Left ventricle myocardium superior (tissue), 1 donor: ENCODE data around the gene FBXL14. TPM values are rescaled to one million over a fixed set of nuclear protein-coding genes. Genes with fewer than 3 reads are reported as not detected.
A peak's percentile ranks its signal among the peaks of the same experiment; 100 is the strongest.
"Not testable (repeated sequence)": the region's sequence is repeated elsewhere in the genome, so short reads cannot be mapped to it uniquely, and the experiment has no call there.

Experiments
- ATAC-seq: fragments of 200-7000 bp; cut with Tn5 transposase; one replicate; pipeline ENCODE4 v1.9.1; 2020; ENCODE audit warnings: mild to moderate bottlenecking, moderate library complexity
- DNase-seq: peaks from one replicate; pipeline ENCODE4 v3.0.0-alpha.2; 2020
- intact Hi-C: fragments of 100-400 bp; cut with micrococcal nuclease; formaldehyde crosslinking; loops from one replicate; pipeline ENCODE4 v1.11.0; 2022
- total RNA-seq: library from RNA; stranded (reverse); fragmentation: NEBNext Ultra II Directional; extraction: Animal tissue kit (Norgen Biotek cat#: 25700); gene quantifications from one replicate; pipeline ENCODE4 v1.2.1, GENCODE V29; 2021
- donor health status: DM: no; HTN: yes; CAD: no; lungs with severe emphysema.

Gene FBXL14
- total RNA-seq, 1 donor from 2014 or later = 7.7 TPM

DNA sequence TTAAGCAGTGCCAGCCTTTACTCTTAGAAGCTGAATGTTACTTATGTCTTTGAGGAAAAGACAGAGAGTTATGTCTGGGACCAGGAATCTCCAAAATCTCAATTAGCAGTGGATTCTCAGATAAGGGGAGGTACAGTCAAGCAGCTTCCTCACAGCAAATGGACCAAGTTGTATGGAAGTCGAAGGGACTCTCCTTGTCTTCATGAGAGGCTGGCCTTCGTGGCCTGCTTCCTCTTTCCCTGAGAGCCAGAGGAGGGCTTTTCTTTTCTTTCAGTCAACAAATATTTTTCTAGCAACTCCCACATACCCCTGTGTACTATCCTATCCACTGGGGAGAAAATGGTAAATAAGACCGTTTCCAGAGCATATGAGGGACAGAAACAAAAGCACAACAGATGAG is 28.0 kb upstream of the FBXL14 start:
- ATAC-seq (no peak), DNase-seq (no peak)
- intact Hi-C loops = no loop called here

- ATAC-seq (no peak), DNase-seq (no peak)
Observed at GRCh38 chr12:1620092-1620491, 25.7 kb upstream of the FBXL14 start.

DNA sequence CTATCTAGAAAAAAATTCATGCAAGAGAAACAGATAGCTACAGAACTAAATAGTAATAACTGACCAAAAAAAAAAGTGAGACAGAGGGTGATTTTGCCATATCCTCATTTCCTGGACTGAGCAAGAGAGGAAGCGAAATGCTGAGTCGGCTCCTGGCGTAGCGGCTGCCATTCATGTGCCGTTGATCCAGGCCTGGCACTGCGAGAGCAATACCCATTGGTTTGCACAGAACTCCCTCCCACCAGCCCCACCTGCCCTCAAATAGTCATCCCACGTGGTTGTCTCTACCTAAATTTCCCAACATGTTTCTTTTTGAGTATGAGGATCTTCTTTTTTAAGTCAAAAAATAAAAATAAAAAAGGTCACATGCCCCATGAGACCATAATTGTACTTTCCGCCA is 25.2 kb upstream of the FBXL14 start:
- peak; percentile 61 for DNase-seq

More at GRCh38 chr12:1620092-1620491, 25.7 kb upstream of the FBXL14 start:
- intact Hi-C loops = no loop called here

GRCh38 chr12:1619159-1619558 is 24.8 kb upstream of the FBXL14 start:
- intact Hi-C loops = no loop called here
- ATAC-seq (no peak), DNase-seq (no peak)

More for the DNA sequence above, 25.2 kb upstream of the FBXL14 start:
- ATAC-seq = peak; percentile 75
- intact Hi-C loops = no loop called here

DNA sequence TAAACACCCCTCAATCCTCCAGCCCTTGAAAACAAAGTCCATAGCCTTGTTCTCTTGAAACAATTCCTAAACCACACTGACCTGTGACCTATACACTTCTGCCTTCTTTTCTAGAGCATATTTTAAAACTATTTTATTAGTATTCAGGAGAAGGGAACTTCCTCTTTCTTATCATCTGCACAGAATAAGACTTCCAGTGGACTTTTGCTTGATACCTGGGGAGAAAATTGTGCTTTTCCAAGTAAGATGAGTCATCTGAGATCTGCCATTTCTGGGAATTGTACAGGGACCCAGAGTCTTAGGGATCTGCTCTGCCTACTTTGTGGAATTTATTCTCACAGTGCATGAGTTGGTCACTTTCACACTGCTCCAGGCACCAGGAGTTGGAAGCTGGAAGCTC is 24.1 kb upstream of the FBXL14 start:
- intact Hi-C loops = no loop called here
- no peak for DNase-seq
- no peak for ATAC-seq

DNA sequence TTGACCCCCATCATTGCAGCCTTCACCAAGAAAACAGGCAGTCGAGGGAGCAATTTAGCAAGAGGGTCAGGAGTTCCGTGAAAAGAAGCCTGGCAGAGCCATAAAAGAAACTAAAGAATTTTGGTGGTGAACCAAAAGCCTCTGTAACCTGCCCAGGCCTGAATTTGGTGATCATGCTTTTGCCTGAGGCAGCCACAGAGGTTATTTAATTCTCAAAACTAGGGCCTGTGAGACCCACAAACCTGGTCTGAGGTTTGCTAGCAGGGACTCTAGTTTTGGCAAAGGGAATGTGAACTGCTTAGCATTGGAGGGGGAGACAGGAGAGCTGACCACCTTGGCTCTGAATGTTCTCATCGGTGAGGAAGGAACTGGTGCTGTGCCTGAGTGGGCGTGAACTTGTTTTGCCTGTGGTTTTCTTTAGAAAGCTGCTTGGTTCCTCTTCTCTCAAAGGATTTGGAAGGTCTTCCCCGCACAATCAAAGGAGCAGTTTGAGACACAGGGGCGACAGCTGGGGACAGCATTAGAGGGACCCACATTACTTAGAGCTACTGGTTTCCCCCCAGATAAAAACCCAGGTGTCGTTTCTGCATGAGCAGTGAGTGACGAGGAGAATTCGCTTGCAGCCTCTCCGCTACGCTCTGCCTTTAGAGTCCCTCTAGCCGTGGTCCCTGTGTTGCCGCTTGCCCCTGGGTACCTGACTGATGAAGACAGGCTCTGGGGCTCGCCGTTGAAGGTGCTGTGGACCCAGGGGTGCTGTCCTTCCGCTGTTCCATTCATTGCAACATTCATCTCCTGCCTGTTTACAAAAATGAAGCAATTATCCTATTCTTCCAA is 22.1 kb upstream of the FBXL14 start:
- intact Hi-C loops = no loop called here
- DNase-seq (no peak), ATAC-seq (no peak)

- no peak for ATAC-seq
- intact Hi-C loops = no loop called here
- DNase-seq = no peak
Observed at GRCh38 chr12:1614360-1614759, 20.0 kb upstream of the FBXL14 start.

DNA sequence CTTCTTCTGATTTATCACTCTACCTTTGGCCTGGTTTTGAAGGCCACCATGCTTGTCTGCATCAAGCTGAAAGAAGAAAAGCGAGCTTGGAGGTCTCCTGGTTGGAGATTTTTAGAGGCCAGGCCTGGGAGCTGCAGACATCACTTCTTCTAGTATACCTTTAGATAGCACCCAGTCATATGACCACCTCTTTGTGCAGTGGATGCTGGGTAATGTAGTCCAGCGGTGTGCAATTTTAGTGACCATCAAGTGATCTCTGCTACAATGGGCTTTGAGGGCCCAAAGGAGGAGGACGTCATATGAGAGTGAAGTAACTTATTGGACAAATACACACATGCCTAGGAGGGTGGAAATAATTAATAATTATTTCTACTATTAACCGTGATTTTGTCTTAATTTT is 19.5 kb upstream of the FBXL14 start:
- DNase-seq (no peak), ATAC-seq (no peak)
- intact Hi-C loops = no loop called here

DNA sequence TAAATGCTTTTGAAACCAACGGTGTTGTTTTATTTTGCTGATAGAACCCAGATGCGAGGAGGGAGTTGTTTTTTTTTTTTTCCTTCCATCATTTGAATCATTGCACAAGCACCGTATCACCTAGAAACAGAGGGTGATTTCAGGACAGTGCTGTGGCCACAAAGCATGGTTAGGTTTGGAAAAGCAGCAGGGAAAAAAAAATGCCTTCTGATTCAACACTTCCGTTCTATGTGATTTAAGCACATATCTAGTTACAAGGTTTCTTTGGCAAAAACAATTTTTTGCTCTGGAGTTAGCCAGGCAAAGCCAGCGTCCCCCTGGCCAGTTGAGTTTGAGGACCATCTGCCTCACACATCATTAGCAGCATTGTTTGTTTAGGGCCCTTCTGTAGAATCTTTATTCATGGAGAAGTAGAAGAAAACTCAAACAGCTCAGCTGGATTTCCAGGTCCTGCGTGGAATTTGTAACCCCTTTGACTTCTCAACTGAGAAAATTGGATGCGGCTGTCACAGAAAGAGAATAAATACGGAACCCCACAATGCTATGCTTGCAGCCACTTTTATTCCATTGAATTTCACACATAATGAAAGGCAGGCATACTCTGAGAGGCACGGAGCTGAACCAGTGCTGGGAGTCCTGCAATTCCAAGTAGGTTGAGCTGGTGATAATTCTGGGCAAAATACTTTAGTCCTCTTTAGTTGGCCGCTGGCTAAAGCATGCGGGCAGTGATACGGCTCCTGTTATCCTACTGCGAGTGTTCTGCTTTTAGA is 17.6 kb upstream of the FBXL14 start:
- intact Hi-C loops = no loop called here
- peak; percentile 57 for ATAC-seq
- no peak for DNase-seq

DNA sequence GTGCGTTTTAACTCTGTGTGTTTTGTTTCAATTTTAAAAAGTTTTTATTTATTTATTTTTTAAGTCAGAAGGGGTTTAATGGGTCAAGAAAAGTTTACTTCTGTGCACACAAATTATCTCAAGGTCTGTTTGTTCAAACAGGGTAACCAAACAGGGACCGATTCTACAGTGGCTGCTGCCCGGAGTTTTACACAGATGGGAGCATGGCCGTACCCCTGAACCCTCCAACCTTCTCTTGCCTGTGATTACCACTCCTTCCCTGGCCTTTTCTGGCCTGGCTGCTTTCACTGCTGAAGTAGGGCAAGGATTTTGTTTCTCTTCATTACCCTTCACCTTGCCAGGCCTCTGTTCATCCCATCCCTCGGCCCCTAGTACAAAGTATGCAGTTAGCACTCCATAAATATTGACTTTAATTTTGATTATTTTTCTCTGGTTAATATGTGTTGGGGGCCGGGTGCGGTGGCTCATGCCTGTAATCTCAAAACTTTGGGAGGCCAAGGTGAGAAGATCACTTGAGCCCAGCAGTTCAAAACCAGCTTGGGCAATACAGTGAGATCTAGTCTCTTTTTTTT is 15.8 kb upstream of the FBXL14 start:
- DNase-seq (no peak), ATAC-seq (no peak)
- intact Hi-C loops = no loop called here

DNA sequence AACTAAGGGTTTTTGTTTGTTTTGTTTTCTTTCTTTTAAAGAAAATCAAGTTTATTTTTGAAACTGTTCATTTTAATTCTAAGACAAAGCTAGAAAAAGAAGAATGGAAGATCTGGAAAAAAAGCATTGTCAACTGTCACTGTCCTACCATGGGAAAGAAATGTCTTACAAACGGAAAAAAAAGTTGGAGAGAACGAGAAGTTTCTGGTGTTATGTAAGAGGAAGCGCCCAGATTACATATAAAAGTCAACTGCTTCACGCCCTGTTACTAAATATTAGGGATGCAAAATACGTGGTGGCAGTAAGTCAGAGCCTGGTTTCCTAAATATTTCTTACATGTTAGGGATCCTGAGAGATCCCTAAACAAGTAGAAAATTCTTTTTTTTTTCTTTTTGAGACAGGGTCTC is 14.3 kb upstream of the FBXL14 start:
- intact Hi-C loops = no loop called here
- ATAC-seq (peak; percentile 0), DNase-seq (no peak)

DNA sequence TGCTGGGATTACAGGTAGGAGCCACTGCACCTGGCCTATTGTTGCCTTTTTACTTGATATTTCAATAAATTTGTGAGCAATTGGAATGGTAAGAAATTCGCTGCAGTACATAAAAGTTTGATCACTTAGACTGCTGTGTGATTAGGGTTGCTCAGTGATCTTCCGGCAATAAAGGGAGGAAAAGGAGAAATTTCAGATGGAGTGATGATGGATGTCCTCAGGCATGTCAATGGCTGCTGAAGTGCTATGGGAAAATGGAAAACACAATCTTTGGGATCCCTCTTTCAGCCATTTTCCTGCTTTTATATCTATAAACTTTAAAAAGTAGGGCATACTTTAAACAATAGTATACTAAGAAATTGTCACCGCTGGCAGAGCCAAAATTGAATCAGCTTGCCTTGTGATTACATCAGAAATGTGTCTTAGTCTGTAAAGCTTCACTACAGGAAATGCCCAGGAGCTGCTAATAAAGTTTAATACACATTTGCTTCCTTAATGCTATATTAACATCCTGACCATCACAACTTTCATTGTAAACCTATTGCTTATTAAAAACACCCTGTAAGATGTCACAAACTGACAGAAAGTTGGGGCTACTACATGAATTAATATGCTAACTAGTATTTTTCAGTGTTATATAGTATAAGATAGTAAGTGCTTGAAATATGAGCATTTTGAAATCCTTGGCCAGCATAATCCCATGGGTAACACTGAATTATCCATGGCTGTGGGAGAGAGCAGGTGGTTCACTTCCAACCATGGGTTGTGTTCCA is 13.7 kb upstream of the FBXL14 start:
- no peak for DNase-seq
- intact Hi-C loops = no loop called here
- ATAC-seq = no peak

DNA sequence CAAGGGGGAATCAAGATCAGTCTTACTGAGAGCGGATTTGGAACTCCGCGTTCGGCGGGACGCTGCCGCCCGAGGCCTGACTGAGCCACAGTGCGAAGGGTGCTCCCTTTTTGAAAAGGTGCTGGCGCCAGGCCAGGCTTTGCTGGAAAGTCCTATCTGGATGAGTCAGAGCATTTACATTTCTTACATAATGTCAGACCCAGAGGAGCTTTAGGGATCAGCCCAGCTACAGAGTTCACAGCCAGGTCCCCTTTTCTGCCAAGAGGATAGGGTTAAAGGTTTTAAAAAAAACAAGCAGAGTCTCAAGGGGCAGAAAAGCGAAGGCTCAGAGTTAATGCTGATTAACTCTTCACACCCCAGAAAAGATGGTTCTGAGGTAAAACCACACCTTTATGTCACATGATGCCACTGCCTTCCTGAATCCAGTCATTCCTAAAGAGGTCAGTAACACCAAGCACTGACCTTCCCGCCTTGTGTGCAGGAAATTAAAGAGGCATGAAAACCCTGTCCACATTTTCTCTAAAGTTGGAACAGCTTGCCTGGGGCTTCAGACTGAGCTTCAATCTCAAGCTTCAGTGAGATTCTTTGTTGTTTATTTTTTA is 11.7 kb upstream of the FBXL14 start:
- intact Hi-C loops = no loop called here
- ATAC-seq (peak; percentile 81), DNase-seq (peak; percentile 97)

- peak; percentile 84 for ATAC-seq
- intact Hi-C loops = no loop called here
- peak; percentile 78 for DNase-seq
Observed at GRCh38 chr12:1605129-1606020, 11.0 kb upstream of the FBXL14 start.

DNA sequence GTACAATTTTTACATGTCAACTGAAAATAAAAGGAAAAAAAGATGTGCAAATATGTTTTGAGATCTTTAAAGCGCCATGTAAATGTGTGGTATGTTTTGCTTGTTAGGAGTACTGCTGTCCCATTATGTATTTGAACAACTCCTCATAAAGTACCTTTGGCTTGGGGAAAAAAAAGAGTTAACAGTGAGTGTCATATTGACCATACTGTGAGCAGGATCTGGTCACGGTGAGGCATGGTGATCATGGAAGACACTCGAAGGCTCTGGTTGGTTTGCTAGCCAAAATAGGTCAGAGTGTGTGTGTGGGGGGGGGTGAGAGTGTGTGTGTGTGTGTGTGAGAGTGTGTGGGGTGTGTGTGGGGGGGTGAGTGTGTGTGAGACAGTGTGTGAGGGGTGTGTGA is 10.1 kb upstream of the FBXL14 start:
- DNase-seq (no peak), ATAC-seq (no peak)
- intact Hi-C loops = no loop called here

DNA sequence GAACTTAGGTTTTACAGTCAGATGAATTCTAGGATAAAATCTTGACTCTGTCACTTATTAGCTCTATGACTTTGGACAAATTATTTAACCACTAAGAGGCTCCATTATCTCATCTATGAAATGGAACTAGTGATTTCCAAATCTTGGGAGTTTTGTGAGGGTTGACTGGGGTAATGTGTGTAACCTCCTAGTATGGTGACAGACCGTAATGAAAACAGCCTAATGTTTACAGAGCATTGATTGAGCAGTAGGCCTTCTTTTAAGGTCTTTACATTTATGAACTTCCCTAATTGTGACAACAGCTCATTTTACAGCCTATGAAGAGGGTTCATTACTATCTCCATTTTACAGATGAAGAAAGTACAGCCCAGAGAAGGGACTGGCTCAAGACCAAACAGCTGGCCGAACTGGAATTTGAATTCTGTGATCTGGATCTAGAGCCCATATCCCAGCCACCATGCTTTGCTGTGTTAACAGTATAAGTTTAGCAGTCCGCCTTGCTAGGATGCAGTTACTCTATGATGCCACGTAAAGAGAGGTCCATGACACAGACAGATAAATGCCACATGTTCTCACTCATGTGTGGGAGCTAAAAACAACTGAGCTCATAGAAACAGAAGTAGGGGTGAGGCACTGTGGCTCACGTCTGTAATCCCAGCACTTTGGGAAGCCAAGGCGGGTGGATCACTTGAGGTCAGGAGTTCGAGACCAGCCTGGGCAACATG is 9.1 kb upstream of the FBXL14 start:
- no peak for ATAC-seq
- intact Hi-C loops = no loop called here

DNA sequence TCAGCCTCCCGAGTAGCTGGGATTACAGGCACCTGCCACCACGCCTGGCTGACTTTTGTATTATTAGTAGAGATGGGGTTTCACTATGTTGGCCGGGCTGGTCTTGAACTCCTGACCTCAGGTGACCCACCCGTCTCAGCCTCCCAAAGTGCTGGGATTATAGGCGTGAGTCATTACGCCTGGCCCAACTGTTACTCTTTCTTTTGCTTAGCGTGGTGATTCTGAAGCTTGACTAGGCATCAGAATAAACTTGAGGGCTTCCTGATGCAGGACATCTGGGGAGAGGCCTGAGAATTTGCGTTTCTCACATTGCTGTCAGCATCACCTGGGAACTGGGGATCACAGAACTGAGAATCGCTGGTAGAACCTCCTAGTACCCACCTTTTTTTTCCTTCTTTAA is 8.3 kb upstream of the FBXL14 start:
- ATAC-seq, intact Hi-C loops, DNase-seq: not testable (repeated sequence)

More for the DNA sequence above, 9.1 kb upstream of the FBXL14 start:
- DNase-seq = no peak
